ENCODE measurements around the gene NT5M.

Gene NT5M

GRCh38 chr17:17387017-17387497, 83.9 kb downstream of the NT5M start:
- TF ChIP-seq GLIS3 (CRISPR knock-in tag; IDR thresholded peaks at IDR 0.05): no peak
- ATAC-seq: no peak

GRCh38 chr17:17387498-17388362, 84.6 kb downstream of the NT5M start:
- ATAC-seq: peak; percentile 72
- TF ChIP-seq ESRRG (CRISPR knock-in tag; IDR thresholded peaks at IDR 0.05) (no peak), CSDC2 (CRISPR knock-in tag; IDR thresholded peaks at IDR 0.05) (no peak), PATZ1 (CRISPR knock-in tag; IDR thresholded peaks at IDR 0.05; ENCODE audit: borderline replicate concordance) (no peak), TOX (CRISPR knock-in tag; IDR thresholded peaks at IDR 0.05; ENCODE audit: borderline replicate concordance) (no peak), ZFP30 (CRISPR knock-in tag; IDR thresholded peaks at IDR 0.05) (no peak), RARB (CRISPR knock-in tag; IDR thresholded peaks at IDR 0.05) (no peak), ZC3H10 (CRISPR knock-in tag; IDR thresholded peaks at IDR 0.05) (no peak), TCF4 (CRISPR knock-in tag; IDR thresholded peaks at IDR 0.05; ENCODE audit: borderline replicate concordance) (no peak), ARNTL (CRISPR knock-in tag; IDR thresholded peaks at IDR 0.05; ENCODE audit: borderline replicate concordance, low read depth) (no peak)
- TF ChIP-seq, protein P1, sequence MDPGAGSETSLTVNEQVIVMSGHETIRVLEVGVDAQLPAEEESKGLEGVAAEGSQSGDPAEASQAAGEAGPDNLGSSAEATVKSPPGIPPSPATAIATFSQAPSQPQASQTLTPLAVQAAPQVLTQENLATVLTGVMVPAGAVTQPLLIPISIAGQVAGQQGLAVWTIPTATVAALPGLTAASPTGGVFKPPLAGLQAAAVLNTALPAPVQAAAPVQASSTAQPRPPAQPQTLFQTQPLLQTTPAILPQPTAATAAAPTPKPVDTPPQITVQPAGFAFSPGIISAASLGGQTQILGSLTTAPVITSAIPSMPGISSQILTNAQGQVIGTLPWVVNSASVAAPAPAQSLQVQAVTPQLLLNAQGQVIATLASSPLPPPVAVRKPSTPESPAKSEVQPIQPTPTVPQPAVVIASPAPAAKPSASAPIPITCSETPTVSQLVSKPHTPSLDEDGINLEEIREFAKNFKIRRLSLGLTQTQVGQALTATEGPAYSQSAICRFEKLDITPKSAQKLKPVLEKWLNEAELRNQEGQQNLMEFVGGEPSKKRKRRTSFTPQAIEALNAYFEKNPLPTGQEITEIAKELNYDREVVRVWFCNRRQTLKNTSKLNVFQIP (CRISPR knock-in tag; IDR thresholded peaks at IDR 0.05; ENCODE audit: borderline replicate concordance, low read depth): no peak

DNA sequence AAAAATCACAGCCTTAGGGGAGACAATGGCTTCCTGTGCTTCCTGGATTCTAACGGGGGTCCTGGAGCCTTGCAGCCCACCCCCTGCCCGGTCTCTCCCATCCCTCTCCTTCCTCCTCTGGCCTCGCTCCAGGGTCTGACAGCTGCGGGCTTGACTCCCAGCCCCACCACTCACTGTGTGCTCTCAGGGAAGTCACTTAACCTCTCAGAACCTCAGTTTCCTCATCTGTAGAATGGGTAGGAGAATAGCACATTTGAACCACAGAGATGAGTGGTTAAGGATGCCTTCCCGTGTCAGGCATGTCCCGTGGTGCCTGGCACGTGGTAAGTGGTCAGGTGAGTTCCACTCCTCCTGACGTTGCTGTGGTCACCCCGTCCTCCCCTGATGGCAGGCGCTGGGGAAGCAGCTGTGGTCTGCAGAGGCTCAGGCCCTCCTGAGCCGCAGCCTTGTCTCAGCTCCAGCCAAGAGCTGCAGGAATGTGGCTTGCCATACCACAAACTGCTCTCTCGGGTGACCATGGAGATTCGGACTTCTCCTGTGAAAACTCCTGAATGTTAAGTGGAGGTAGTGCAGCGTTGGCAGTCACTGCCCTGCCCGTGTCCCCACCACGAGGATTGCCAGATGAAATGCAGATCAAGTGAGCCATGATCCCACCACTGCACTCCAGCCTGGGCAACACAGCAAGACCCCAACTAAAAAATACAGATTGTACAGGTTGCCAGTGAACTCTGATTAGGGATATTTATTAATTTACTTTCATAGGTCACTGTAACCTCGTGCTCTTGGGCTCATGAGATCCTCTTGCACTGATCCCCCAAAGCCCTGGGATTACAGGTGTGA, 85.7 kb downstream of the NT5M start:
- TF ChIP-seq ESRRG (CRISPR knock-in tag; IDR thresholded peaks at IDR 0.05) (no peak), ZNF70 (CRISPR knock-in tag; IDR thresholded peaks at IDR 0.05) (no peak), GLIS3 (CRISPR knock-in tag; IDR thresholded peaks at IDR 0.05) (no peak), ARNTL (CRISPR knock-in tag; IDR thresholded peaks at IDR 0.05; ENCODE audit: borderline replicate concordance, low read depth) (no peak), CSDC2 (CRISPR knock-in tag; IDR thresholded peaks at IDR 0.05) (no peak), BACH2 (CRISPR knock-in tag; IDR thresholded peaks at IDR 0.05; ENCODE audit: borderline replicate concordance) (no peak), ZFP30 (CRISPR knock-in tag; IDR thresholded peaks at IDR 0.05) (no peak), ZC3H10 (CRISPR knock-in tag; IDR thresholded peaks at IDR 0.05) (no peak), PATZ1 (CRISPR knock-in tag; IDR thresholded peaks at IDR 0.05; ENCODE audit: borderline replicate concordance) (no peak), ZNF8 (CRISPR knock-in tag; IDR thresholded peaks at IDR 0.05) (no peak)
- TF ChIP-seq, protein P2, sequence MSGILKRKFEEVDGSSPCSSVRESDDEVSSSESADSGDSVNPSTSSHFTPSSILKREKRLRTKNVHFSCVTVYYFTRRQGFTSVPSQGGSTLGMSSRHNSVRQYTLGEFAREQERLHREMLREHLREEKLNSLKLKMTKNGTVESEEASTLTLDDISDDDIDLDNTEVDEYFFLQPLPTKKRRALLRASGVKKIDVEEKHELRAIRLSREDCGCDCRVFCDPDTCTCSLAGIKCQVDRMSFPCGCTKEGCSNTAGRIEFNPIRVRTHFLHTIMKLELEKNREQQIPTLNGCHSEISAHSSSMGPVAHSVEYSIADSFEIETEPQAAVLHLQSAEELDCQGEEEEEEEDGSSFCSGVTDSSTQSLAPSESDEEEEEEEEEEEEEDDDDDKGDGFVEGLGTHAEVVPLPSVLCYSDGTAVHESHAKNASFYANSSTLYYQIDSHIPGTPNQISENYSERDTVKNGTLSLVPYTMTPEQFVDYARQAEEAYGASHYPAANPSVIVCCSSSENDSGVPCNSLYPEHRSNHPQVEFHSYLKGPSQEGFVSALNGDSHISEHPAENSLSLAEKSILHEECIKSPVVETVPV (CRISPR knock-in tag; IDR thresholded peaks at IDR 0.05): no peak
- no peak for ATAC-seq

DNA sequence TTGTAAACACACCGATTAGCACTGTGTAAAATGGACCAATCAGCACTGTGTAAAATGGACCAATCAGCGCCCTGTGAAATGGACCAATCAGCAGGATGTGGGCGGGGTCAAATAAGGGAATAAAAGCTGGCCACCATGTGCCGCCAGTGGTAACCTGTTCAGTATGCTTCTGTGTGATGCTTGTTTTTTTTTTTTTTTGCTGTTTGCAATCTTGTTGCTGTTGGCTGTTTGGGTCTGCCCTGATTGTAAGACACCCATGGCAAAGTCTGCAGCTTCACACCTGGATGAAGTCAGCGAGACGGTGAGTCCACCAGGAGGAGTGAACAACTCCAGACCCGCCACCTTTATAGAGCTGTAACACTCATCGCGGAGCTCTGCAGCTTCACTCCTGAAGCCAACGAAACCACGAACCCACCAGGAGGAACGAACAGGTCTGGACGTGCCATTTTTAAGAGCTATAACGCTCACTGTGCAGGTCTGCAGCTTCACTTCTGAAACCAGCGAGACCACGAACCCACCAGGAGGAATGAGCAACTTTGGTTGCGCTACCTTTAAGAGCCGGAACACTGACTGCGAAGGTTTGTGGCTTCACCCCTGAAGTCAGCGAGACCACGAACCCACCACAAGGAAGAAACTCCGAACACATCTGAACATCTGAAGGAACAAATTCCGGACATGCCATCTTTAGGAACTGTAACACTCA, 88.6 kb downstream of the NT5M start:
- TF ChIP-seq TOX (CRISPR knock-in tag; IDR thresholded peaks at IDR 0.05; ENCODE audit: borderline replicate concordance): no peak
- no peak for TF ChIP-seq GLIS3 (CRISPR knock-in tag; IDR thresholded peaks at IDR 0.05)
- TF ChIP-seq ZC3H10 (CRISPR knock-in tag; IDR thresholded peaks at IDR 0.05): no peak
- TF ChIP-seq BACH2 (CRISPR knock-in tag; IDR thresholded peaks at IDR 0.05; ENCODE audit: borderline replicate concordance): no peak
- no peak for ATAC-seq

Measured in SK-N-SH treated with all-trans-retinoic acid at 6 μM for 48 hours (cell line).